ENCODE results near the gene SRP14.

GRCh38 chr15:40006646-40007045 is 32.3 kb downstream of the SRP14 start:
- TF ChIP-seq CTCF (IDR thresholded peaks at IDR 0.05) (no peak), POLR2A (IDR thresholded peaks at IDR 0.05) (no peak)

Measured in heart left ventricle (tissue), 13 donors.